Testis (tissue), 2 donors: Measurements from ENCODE around the gene SMIM33.

ENCODE experiments used
- POLR2A ChIP-seq: fragments of 450-650 bp; IDR thresholded peaks from one replicate; pipeline ENCODE4 v1.6.1; 2017; ENCODE audit warnings: antibody characterized with exemption, mild to moderate bottlenecking, moderate library complexity
- TF ChIP-seq, protein P1 (sequence below), 3 experiments: fragments of 450-650 bp in 2 of 3; fragments of 200-600 bp in 1 of 3; sonication (generic) in 1 of 3; IDR thresholded peaks; one replicate each; pipeline ENCODE4 v1.5.1; 2016 to 2019; ENCODE audit warnings: antibody characterized with exemption in 3 of 3, mild to moderate bottlenecking in 2 of 3, moderate library complexity in 1 of 3

DNA sequence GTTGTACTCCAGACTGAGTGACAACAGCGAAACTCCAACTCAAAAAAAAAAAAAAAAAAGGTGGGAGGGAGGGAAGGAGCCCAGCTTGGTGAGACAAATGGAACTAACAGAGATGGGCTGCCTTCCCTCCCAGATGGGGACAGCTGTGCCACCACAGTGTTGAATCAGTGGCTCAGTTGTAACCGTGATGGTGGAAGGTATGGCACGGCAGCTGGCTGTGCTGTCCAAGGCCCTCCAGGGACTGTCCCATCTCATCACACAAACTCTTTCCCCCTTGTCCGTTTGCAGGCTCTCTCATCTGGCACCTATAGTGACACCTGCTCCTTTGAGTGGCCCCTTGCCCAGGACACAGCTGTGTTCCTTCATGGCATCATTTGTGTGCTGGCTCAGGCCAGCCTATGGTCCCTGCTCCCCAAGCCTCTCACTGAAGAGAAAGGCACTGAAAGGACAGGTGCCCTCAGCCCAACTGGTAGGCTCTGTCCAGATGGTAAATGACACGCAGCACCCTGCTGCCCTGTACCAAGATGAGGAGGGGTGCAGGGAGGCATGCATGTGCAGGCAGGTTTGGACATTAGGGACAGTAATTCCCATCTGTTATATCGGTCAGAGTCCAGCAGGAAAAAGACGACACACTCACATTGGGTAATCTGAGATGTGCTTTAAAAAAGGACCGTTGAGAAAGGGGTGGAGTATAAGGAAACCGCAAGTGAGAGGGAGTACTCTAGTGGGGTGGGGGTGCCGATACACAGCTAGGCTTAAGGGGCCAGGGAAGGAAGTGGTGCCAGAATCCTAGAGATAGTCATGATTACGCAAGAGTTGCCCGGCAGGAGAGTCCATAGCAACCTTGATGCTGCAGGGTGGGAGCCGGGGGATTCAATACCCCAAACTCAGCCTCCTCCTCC lies 4.3 kb downstream of the SMIM33 start:
- TF ChIP-seq, protein P1, sequence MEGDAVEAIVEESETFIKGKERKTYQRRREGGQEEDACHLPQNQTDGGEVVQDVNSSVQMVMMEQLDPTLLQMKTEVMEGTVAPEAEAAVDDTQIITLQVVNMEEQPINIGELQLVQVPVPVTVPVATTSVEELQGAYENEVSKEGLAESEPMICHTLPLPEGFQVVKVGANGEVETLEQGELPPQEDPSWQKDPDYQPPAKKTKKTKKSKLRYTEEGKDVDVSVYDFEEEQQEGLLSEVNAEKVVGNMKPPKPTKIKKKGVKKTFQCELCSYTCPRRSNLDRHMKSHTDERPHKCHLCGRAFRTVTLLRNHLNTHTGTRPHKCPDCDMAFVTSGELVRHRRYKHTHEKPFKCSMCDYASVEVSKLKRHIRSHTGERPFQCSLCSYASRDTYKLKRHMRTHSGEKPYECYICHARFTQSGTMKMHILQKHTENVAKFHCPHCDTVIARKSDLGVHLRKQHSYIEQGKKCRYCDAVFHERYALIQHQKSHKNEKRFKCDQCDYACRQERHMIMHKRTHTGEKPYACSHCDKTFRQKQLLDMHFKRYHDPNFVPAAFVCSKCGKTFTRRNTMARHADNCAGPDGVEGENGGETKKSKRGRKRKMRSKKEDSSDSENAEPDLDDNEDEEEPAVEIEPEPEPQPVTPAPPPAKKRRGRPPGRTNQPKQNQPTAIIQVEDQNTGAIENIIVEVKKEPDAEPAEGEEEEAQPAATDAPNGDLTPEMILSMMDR (IDR thresholded peaks at IDR 0.05) = no peak
- no peak for TF ChIP-seq POLR2A
